ENCODE results near the gene SPO11. TPM values are rescaled to one million over a fixed set of nuclear protein-coding genes. Genes with fewer than 3 reads are reported as not detected.

SPO11 gene
- total RNA-seq, 1 experiment from 2014 or later = not detected

- Histone ChIP-seq H2BK5ac (ENCODE audit: insufficient read length, low read length) (no peak overlapping the region), H3K9ac (ENCODE audit: extremely low read depth, insufficient read length, low read length) (no peak overlapping the region), H2BK12ac (ENCODE audit: insufficient read length, low read depth, low read length) (no peak overlapping the region), H4K91ac (ENCODE audit: insufficient read length, low read depth, low read length) (no peak overlapping the region), H3K14ac (ENCODE audit: insufficient read depth, low read length) (no peak overlapping the region), H3K23ac (ENCODE audit: insufficient read length, low read depth, low read length) (no peak overlapping the region), H2AK5ac (ENCODE audit: insufficient read length, low read length) (no peak overlapping the region), H2AFZ (ENCODE audit: low read length) (no peak overlapping the region), H3T11ph (ENCODE audit: low read length) (no peak overlapping the region), H2BK120ac (ENCODE audit: low read depth, low read length, poor library complexity, severe bottlenecking) (no peak overlapping the region), H3K4ac (ENCODE audit: low read depth, low read length) (no peak overlapping the region), H2BK20ac (ENCODE audit: low read depth, low read length, poor library complexity, severe bottlenecking) (no peak overlapping the region), H2BK15ac (ENCODE audit: low read depth, low read length) (no peak overlapping the region), H3K79me2 (ENCODE audit: insufficient read depth, low read length) (no peaks in the 10 kb centered on the region), H3K9me3 (ENCODE audit: control insufficient read depth, low read depth, low read length) (no peaks in the 10 kb centered on the region), H3K4me1 (ENCODE audit: insufficient read depth, low read length) (no peaks in the 10 kb centered on the region), H3K18ac (ENCODE audit: insufficient read length, low read depth, low read length) (no peak overlapping the region), H4K8ac (replicated peaks; ENCODE audit: insufficient read length, low read depth, low read length) (no peak overlapping the region), H3K56ac (ENCODE audit: insufficient read length, low read depth, low read length) (no peak overlapping the region), H3K27ac (ENCODE audit: insufficient read length, low read depth, low read length) (no peak overlapping the region), H4K20me1 (ENCODE audit: control insufficient read depth, insufficient read depth, insufficient read length) (no peaks in the 10 kb centered on the region), H4K5ac (ENCODE audit: insufficient read length, low read depth, low read length) (no peak overlapping the region), H3K27me3 (ENCODE audit: insufficient read depth, low read length) (no peaks in the 10 kb centered on the region), H3K79me1 (ENCODE audit: insufficient read depth, low read depth, low read length, poor library complexity, severe bottlenecking) (no peaks in the 10 kb centered on the region), H3K23me2 (ENCODE audit: insufficient read length, low read depth, low read length, poor library complexity, severe bottlenecking) (peaks cover 3% of the 10 kb centered on the region), H3K4me2 (ENCODE audit: insufficient read depth, insufficient read length, low read length) (no peak overlapping the region)
- no CpG with 5 or more reads among the region's 8 CpGs for WGBS (ENCODE audit: extremely low coverage, insufficient read length, low lambda C conversion rate)
- Mint-ChIP-seq H3K4me1 (peaks cover 2 to 11% of the 10 kb centered on the region in 2 experiments), H3K27me3 (ENCODE audit: low read depth) (peaks cover under 1% of the 10 kb centered on the region; the same call in 1 of the 2 replicates), H3K4me3 (no peak overlapping the region), H3K36me3 (ENCODE audit: insufficient read depth in 1 of 3, low read depth in 3 of 3) (peaks cover 0 to 11% (median 0%) of the 10 kb centered on the region in 3 experiments; a peak in 3 of 7 replicates), H3K27ac (peak overlapping the region in 1 of 3 experiments; percentile 49; a peak in 2 of 7 replicates), H3K9me3 (no peaks in the 10 kb centered on the region)
- DNase-seq = no peak
- no peak for TF ChIP-seq CTCF (conservative IDR thresholded peaks at IDR 0.05)
Measured at GRCh38 chr20:57384486-57384885, 54.9 kb downstream of the SPO11 start.

All from H9 (cell line).